ENCODE data around the gene BIRC6. TPM values are rescaled to one million over a fixed set of nuclear protein-coding genes. Genes with fewer than 3 reads are reported as not detected.

The BIRC6 gene
- total and polyA plus RNA-seq, 2 of the 8 experiments (the other 6 are each of a cell fraction or from before 2014, with no cell fraction given), result 32.5 to 69.5 TPM

GRCh38 chr2:32562906-32563305, 206.1 kb downstream of the BIRC6 start:
- Histone ChIP-seq H3K18ac (ENCODE audit: extremely low read depth, low read length) (no peak overlapping the region), H4K5ac (ENCODE audit: insufficient read length, low read depth, low read length) (no peak overlapping the region), H3K4me1 (replicated peaks in 1 of 4; ENCODE audit: control insufficient read depth in 3 of 4, insufficient read depth in 4 of 4, low read length in 3 of 4) (0 out of 7 replicates have a peak, but pooled peaks cover 0 to 2% (median 0%) of the 10 kb centered on the region in 4 experiments), H3K36me3 (ENCODE audit: control insufficient read depth in 2 of 4, insufficient read depth in 4 of 4, low read length in 3 of 4) (peaks cover 0 to 4% (median 0%) of the 10 kb centered on the region in 4 experiments; a peak in 3 of 8 replicates), H3K9ac (replicated peaks in 1 of 4; ENCODE audit: extremely low read depth in 1 of 4, low read depth in 3 of 4, low read length in 3 of 4) (no peak overlapping the region), H4K20me1 (replicated peaks in 1 of 2; ENCODE audit: control insufficient read depth in 1 of 2, insufficient read depth in 2 of 2, low read length in 2 of 2) (no peaks in the 10 kb centered on the region), H2AK5ac (ENCODE audit: low read depth, low read length) (no peak overlapping the region), H3K79me1 (ENCODE audit: low read depth, low read length) (no peaks in the 10 kb centered on the region), H3K4ac (replicated peaks; ENCODE audit: insufficient read length, low read depth, low read length) (no peak overlapping the region), H2BK15ac (ENCODE audit: low read length) (no peak overlapping the region), H4K8ac (ENCODE audit: extremely low read depth, insufficient read depth, low read length) (no peak overlapping the region), H3K14ac (ENCODE audit: insufficient read length) (no peak overlapping the region), H3K23ac (ENCODE audit: insufficient read length) (no peak overlapping the region), H2AFZ (ENCODE audit: low read length) (no peak overlapping the region), H3K79me2 (ENCODE audit: control insufficient read depth in 1 of 2, insufficient read depth in 2 of 2, low read length in 2 of 2) (no peaks in the 10 kb centered on the region), H3K23me2 (ENCODE audit: low read depth, low read length) (no peaks in the 10 kb centered on the region), H2BK120ac (replicated peaks; ENCODE audit: low read depth, low read length) (no peak overlapping the region), H3K9me3 (ENCODE audit: insufficient read depth in 2 of 2, low read depth in 1 of 2, low read length in 1 of 2) (peaks cover 3 to 4% of the 10 kb centered on the region in 2 experiments; a peak in 1 of 4 replicates), H2BK5ac (ENCODE audit: low read depth, low read length) (no peak overlapping the region), H3K27ac (ENCODE audit: low read depth, low read length) (no peak overlapping the region), H2BK12ac (ENCODE audit: low read depth, low read length) (no peak overlapping the region), H3K56ac (replicated peaks; ENCODE audit: insufficient read length, low read depth, low read length) (no peak overlapping the region), H2BK20ac (ENCODE audit: low read length) (no peak overlapping the region), H3K4me3 (ENCODE audit: extremely low read depth in 1 of 4, insufficient read depth in 2 of 4, low read depth in 3 of 4, low read length in 4 of 4) (no peak overlapping the region), H4K91ac (replicated peaks; ENCODE audit: insufficient read length, low read length) (no peak overlapping the region), H3K4me2 (ENCODE audit: insufficient read depth in 1 of 2, low read depth in 2 of 2, low read length in 2 of 2) (no peak overlapping the region), H3K27me3 (replicated peaks in 1 of 4; ENCODE audit: control insufficient read depth in 3 of 4, extremely low read depth in 1 of 4, insufficient read depth in 3 of 4, low read length in 3 of 4) (no peaks in the 10 kb centered on the region)
- FAIRE-seq (no peak), DNase-seq (ENCODE audit: low read depth in 1 of 2, low spot score in 2 of 2) (no peak)
- POLR2A ChIA-PET (ENCODE audit: partially characterized antibody), result no interaction called here
- CTCF ChIA-PET (ENCODE audit: partially characterized antibody), result no interaction called here
- WGBS, 2 experiments (ENCODE audit: extremely low coverage in 1 of 2, insufficient coverage in 1 of 2, insufficient read length in 1 of 2, insufficient replicate concordance in 2 of 2, low coverage in 1 of 2, low lambda C conversion rate in 2 of 2, missing lambda C conversion rate in 1 of 2), result 95% methylated on average over 4 of the region's 4 CpGs; no CpG with 5 or more reads in 1 of the 2 experiments
- TF ChIP-seq KDM5A (IDR thresholded peaks at IDR 0.05; ENCODE audit: low read length), result no peak
- TF ChIP-seq SAP30 (IDR thresholded peaks at IDR 0.05; ENCODE audit: insufficient read depth, insufficient replicate concordance, low read length), result no peak
- no peak for TF ChIP-seq SP2 (IDR thresholded peaks at IDR 0.05; ENCODE audit: low read length)
- no peak for TF ChIP-seq SUZ12 (IDR thresholded peaks at IDR 0.05; ENCODE audit: low read length)

Data from H1 (cell line).